ENCODE data around the gene SLC6A19. TPM values are rescaled to one million over a fixed set of nuclear protein-coding genes. Genes with fewer than 3 reads are reported as not detected.

SLC6A19 gene
- total RNA-seq, 1 experiment from 2014 or later, result not detected

- no peak for DNase-seq (ENCODE audit: low spot score)
These were observed 8.1 kb downstream of the SLC6A19 start for GRCh38 chr5:1209489-1209852.

- DNase-seq (ENCODE audit: low spot score), result no peak
These were observed 8.7 kb downstream of the SLC6A19 start for GRCh38 chr5:1209896-1210776.

- no peak for DNase-seq (ENCODE audit: low spot score)
These were observed 9.4 kb downstream of the SLC6A19 start for GRCh38 chr5:1210832-1211251.

GRCh38 chr5:1211701-1212100 is 10.3 kb downstream of the SLC6A19 start:
- no peak for DNase-seq (ENCODE audit: low spot score)

- no peak for DNase-seq (ENCODE audit: low spot score)
These were observed 10.9 kb downstream of the SLC6A19 start for GRCh38 chr5:1212271-1212670.

GRCh38 chr5:1212881-1213280 is 11.5 kb downstream of the SLC6A19 start:
- no peak for DNase-seq (ENCODE audit: low spot score)

- DNase-seq (ENCODE audit: low spot score), result no peak
These were observed 12.2 kb downstream of the SLC6A19 start for GRCh38 chr5:1213508-1214162.

- no peak for DNase-seq (ENCODE audit: low spot score)
These were observed 13.0 kb downstream of the SLC6A19 start for GRCh38 chr5:1214163-1214935.

- DNase-seq (ENCODE audit: low spot score), result no peak
These were observed 13.5 kb downstream of the SLC6A19 start for GRCh38 chr5:1214936-1215220.

GRCh38 chr5:1215320-1216096 is 14.1 kb downstream of the SLC6A19 start:
- DNase-seq (ENCODE audit: low spot score), result no peak

GRCh38 chr5:1216211-1216917 is 15.0 kb downstream of the SLC6A19 start:
- DNase-seq (ENCODE audit: low spot score), result no peak

- DNase-seq (ENCODE audit: low spot score), result no peak
These were observed 15.5 kb downstream of the SLC6A19 start for GRCh38 chr5:1216918-1217295.

GRCh38 chr5:1217596-1218206 is 16.3 kb downstream of the SLC6A19 start:
- DNase-seq (ENCODE audit: low spot score), result no peak

GRCh38 chr5:1218351-1219080 is 17.1 kb downstream of the SLC6A19 start:
- DNase-seq (ENCODE audit: low spot score), result no peak

GRCh38 chr5:1219098-1219767 is 17.8 kb downstream of the SLC6A19 start:
- DNase-seq (ENCODE audit: low spot score), result no peak

GRCh38 chr5:1219768-1220100 is 18.3 kb downstream of the SLC6A19 start:
- DNase-seq (ENCODE audit: low spot score), result no peak

GRCh38 chr5:1220351-1220750 is 19.0 kb downstream of the SLC6A19 start:
- no peak for DNase-seq (ENCODE audit: low spot score)

- no peak for DNase-seq (ENCODE audit: low spot score)
These were observed 19.4 kb downstream of the SLC6A19 start for GRCh38 chr5:1220831-1221230.

- DNase-seq (ENCODE audit: low spot score), result no peak
These were observed 20.3 kb downstream of the SLC6A19 start for GRCh38 chr5:1221721-1222120.

GRCh38 chr5:1222147-1222546 is 20.8 kb downstream of the SLC6A19 start:
- no peak for DNase-seq (ENCODE audit: low spot score)

All from A172 (cell line).